Epithelial cell of proximal tubule (primary cell): Measurements from ENCODE around the gene C1orf35. TPM values are rescaled to one million over a fixed set of nuclear protein-coding genes. Genes with fewer than 3 reads are reported as not detected.
"Not testable (repeated sequence)": the region's sequence is repeated elsewhere in the genome, so short reads cannot be mapped to it uniquely, and the experiment has no call there.

Source experiments
- DNase-seq: peaks from one replicate; pipeline ENCODE4 v3.0.0-alpha.2; 2011; ENCODE audit warnings: low read depth
- H3K4me3 ChIP-seq: 2 replicates; pipeline ENCODE4 v1.5.1; 2011; ENCODE audit warnings: low read depth, mild to moderate bottlenecking, low read length
- total RNA-seq: library from RNA; depleted of rRNA; stranded (reverse); fragments of >200 nt; gene quantifications from 2 replicates; pipeline ENCODE4 v1.2.3, GENCODE V29; 2015
- TF ChIP-seq, protein P1 (sequence below): conservative IDR thresholded peaks from 2 replicates; pipeline ENCODE4 v1.5.1; 2012; ENCODE audit warnings: low read depth, mild to moderate bottlenecking, low read length

Gene C1orf35
- total RNA-seq, 1 donor from 2014 or later: 23.8 TPM

DNA sequence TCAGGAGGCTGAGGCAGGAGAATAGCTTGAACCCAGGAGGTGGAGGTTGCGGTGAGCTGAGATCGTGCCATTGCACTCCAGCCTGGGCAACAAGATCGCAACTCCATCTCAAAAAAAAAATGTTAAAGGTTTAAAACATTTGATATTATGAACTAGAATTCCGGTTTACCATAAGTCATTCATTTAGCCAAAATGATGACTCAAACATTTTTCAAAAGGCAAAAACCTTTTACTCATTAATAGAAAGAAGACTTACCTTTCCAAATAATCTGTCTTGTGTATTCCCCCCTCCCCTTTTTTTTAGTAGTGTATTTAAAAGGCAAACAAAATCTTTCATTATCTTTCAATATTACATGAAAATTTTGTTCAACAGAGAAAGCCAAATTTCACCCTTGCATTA, 14.2 kb upstream of the C1orf35 start:
- TF ChIP-seq, protein P1, sequence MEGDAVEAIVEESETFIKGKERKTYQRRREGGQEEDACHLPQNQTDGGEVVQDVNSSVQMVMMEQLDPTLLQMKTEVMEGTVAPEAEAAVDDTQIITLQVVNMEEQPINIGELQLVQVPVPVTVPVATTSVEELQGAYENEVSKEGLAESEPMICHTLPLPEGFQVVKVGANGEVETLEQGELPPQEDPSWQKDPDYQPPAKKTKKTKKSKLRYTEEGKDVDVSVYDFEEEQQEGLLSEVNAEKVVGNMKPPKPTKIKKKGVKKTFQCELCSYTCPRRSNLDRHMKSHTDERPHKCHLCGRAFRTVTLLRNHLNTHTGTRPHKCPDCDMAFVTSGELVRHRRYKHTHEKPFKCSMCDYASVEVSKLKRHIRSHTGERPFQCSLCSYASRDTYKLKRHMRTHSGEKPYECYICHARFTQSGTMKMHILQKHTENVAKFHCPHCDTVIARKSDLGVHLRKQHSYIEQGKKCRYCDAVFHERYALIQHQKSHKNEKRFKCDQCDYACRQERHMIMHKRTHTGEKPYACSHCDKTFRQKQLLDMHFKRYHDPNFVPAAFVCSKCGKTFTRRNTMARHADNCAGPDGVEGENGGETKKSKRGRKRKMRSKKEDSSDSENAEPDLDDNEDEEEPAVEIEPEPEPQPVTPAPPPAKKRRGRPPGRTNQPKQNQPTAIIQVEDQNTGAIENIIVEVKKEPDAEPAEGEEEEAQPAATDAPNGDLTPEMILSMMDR: no peak
- no peak for DNase-seq
- H3K4me3 ChIP-seq: no peak overlapping the region

- no peak for DNase-seq
- H3K4me3 ChIP-seq: no peak overlapping the region
- TF ChIP-seq, protein P1: no peak
These were observed 11.7 kb upstream of the C1orf35 start for GRCh38 chr1:228114827-228115226.

DNA sequence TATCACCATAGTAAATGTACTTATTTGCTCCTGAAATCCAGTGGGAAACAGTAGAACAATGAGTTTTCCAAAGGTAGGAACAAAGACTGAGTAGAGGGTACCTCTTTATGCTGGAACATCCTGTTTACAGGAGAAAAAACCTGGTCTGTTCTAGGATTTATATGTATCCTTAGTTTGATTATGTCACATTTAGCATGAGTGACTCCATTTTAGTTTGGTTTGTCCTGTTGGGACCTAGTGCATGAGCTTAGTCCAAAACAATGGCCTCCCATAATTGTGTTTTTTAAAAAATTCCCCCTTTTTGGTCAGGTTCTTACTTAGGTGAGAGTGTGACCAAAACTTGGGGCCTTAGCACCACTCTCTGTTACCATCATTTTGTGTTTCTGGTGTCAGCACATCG, 9.5 kb upstream of the C1orf35 start:
- TF ChIP-seq, protein P1: no peak
- no peak for DNase-seq
- H3K4me3 ChIP-seq: no peak overlapping the region

GRCh38 chr1:228112167-228112566, 9.0 kb upstream of the C1orf35 start:
- H3K4me3 ChIP-seq: no peak overlapping the region
- TF ChIP-seq, protein P1: no peak
- no peak for DNase-seq

- H3K4me3 ChIP-seq: not testable (repeated sequence)
These were observed 8.2 kb upstream of the C1orf35 start for GRCh38 chr1:228111315-228111714.

DNA sequence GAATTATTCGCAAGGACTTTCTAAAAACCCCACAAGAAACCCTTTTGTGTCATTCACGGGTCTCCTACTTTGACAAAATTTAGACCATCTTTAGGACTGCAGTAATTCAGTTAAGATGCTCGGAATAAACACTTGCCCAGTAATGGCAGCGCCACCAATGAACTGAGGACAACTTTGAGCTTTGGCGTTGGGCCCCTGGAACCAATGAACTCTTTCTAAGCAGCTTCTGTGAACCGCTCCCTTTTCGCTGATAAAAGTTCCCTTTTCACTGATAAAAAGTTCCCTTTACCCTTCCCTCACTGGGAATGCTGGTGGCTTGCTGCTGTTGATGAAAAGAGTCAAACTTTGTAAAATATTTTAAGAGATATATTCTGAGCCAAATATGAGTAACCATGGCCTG, 7.4 kb upstream of the C1orf35 start:
- TF ChIP-seq, protein P1: no peak
- no peak for DNase-seq
- peak overlapping the region; percentile 100 for H3K4me3 ChIP-seq

More at GRCh38 chr1:228111315-228111714, 8.2 kb upstream of the C1orf35 start:
- not testable (repeated sequence) for DNase-seq

DNA sequence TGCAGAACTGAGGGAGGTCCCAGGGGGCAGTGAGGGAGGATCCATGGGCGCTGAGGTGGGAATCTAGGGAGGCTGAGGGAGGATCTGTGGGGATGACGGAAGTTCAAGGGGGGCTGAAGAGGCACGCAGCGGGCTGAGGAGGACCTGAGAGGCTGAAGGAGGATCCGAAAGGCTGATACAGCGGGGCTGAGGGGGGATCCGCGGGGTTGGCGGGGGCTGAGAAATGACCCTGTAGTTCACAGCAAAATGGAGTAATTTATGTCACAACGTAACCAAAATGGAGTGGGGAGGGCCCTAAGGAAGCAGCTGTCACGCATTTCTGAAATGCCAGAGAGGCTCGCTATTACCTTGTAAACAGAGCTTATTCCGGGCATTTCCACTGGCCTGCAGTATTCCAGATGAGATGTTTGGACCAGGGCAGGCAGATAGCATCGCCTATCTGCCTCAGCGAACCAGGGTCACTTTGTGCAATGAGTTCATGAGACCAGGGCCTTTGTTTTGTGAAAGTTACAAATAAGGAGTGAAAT, 6.9 kb upstream of the C1orf35 start:
- H3K4me3 ChIP-seq: peak overlapping the region; percentile 100
- DNase-seq: no peak
- TF ChIP-seq, protein P1: no peak
